ENCODE data around the gene ZNF221.

Gene ZNF221

GRCh38 chr19:43956827-43957226, 5.8 kb downstream of the ZNF221 start:
- FAIRE-seq (no peak), DNase-seq (ENCODE audit: insufficient read length, low spot score) (no peak)

- no peak for FAIRE-seq
- no peak for DNase-seq (ENCODE audit: insufficient read length, low spot score)
Measured at GRCh38 chr19:43957891-43958290, 6.9 kb downstream of the ZNF221 start.

GRCh38 chr19:43960411-43960810, 9.4 kb downstream of the ZNF221 start:
- FAIRE-seq (no peak), DNase-seq (ENCODE audit: insufficient read length, low spot score) (no peak)

- no peak for DNase-seq (ENCODE audit: insufficient read length, low spot score)
- FAIRE-seq, result no peak
Measured at GRCh38 chr19:43966079-43966694, 15.2 kb downstream of the ZNF221 start.

DNA sequence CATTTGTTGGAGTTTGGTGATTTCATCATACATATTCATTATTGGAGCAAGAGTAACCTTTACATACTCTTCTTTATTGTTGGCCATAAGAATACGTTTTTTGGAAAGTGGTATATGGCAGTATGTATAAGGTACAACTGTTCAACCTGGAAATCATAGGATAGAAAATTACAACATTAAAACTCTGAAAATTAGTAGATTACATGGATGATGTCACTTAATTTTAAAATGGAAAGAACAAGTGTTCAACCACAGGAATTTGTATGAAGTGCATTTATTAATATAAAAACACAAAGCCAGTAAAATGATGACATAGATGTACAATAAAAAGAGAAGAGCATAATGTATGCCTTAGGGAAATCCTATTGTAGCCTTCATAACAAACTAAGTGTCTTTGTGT, 25.7 kb downstream of the ZNF221 start:
- no peak for DNase-seq (ENCODE audit: insufficient read length, low spot score)
- no peak for FAIRE-seq

- FAIRE-seq, result no peak
Measured at GRCh38 chr19:43983544-43983911, 32.5 kb downstream of the ZNF221 start.

GRCh38 chr19:43983912-43984686, 33.1 kb downstream of the ZNF221 start, which contains the start of gene ZNF155:
ZNF155 (plus strand) TSS chr19:43984188; CDS start chr19:43988544, 4,356 bp downstream.
- FAIRE-seq (peak; percentile 89), DNase-seq (ENCODE audit: insufficient read length, low spot score) (peak; percentile 94)

More at GRCh38 chr19:43983544-43983911, 32.5 kb downstream of the ZNF221 start:
- no peak for DNase-seq (ENCODE audit: insufficient read length, low spot score)

DNA sequence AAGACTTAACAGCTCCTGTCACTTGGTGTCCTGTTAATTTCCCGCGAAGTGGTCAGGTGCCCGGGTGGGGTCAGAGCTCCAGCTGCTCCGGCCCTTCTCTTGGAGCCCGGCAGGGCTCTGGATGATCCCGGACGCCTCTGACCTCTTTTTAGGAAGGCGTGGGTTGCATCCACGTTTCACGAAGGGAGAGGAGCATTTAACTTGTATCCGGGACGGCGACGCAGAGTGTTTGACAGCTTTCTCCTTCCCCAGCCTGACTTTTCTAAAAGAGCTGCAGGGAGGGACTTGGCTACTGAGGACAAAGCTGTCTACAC, 33.6 kb downstream of the ZNF221 start:
- FAIRE-seq, result no peak
- peak; percentile 3 for DNase-seq (ENCODE audit: insufficient read length, low spot score)

GRCh38 chr19:43997631-43998290, 46.7 kb downstream of the ZNF221 start:
- FAIRE-seq (no peak), DNase-seq (ENCODE audit: insufficient read length, low spot score) (no peak)

- DNase-seq (ENCODE audit: insufficient read length, low spot score) (peak; percentile 6), FAIRE-seq (no peak)
Measured at GRCh38 chr19:44002212-44002565, 51.2 kb downstream of the ZNF221 start.

DNA sequence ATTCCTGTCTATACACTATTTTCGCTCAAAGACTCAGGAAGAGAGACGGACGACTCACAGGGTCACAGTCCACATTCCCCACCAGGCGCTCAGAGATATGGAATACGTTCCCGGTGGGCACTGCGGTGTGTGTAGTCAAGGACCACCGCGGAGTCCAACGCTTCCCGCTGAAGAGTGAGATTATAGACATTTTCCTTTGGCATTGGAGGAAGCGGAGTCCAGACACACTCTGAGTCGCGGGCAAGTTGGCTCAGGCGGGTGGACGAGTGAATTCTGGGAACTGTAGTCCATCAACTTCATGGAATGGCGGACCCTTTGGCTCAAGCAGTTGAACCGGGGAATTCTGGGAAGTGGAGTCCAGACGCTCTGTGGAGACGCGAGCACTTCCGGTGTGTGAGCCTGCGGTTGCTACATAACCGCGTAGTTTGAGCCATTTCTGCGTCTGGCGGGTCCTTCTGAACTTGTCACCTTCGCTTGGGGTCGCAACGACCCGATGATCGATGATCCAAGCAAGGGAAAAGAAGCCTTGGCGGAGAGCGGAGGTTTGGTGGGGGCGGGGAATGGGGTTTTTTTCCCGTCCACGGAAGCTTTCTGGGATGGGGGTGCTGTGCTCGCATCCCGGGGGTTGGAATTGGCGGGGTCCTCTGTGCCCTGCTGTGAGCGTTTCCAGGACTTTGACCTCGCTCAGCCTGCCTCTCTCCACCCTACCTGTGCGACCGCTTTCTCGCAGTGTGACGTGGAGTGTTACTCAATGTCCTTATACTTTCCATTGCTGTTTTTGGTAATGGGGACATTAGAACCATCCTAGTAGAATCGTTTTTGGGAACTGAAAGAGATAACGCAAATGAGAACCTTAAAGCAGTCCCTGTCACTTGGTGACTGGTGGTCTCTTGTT, 51.8 kb downstream of the ZNF221 start, which contains the start of gene ZNF230:
Gene ZNF230 (plus strand): TSS at position 392 of the 895 bp plus-strand sequence. CDS start 4,122 bp downstream, outside the sequence.
- peak; percentile 90 for FAIRE-seq
- peak; percentile 95 for DNase-seq (ENCODE audit: insufficient read length, low spot score)

DNA sequence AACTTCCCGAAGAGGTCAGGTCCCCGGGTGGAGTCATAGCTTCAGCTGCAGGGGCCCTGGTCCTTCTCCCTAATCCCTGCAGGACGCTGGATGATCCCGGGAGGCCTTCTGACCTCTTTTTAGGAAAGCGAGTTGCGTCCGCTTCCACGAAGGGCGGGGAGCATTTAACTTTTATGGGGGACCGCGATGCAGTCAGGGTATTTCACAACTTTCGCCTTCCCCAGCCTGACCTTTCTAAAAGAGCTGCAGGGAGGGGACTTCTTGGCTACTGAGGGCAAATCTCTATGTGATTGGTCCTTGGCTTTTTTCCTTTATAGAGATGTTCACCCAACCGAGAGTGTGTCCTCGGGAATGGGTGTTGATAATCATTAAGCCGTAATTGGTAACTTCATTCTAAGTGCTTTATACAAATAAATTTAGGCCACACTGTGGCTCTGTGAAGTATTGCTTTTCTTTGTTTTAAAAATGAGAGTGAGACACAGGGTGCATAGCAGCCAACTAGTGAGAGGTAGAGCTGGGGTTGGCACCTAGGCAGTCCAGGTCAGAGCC, 52.5 kb downstream of the ZNF221 start:
- peak; percentile 11 for DNase-seq (ENCODE audit: insufficient read length, low spot score)
- FAIRE-seq, result no peak

GRCh38 chr19:44005973-44006372, 54.9 kb downstream of the ZNF221 start:
- DNase-seq (ENCODE audit: insufficient read length, low spot score) (no peak), FAIRE-seq (no peak)

DNA sequence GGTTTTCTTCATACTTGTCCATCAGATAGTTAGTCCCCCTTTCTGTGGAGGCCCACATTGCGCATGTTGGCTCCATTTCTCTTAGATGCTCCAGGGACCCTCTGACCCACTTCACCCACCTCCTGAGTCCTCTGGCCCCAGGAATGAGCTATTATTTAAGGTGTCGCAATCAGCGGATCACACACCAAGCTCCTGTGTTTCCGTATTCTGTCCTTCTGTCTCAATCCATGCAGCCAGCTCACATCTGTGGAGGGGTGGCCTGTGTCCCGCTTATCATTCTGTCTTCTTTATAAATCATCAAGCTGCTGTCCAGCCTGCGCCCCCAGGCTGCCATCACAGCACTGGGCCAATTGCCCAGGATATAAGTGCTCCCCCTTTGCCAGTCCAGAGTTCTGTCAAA, 56.4 kb downstream of the ZNF221 start:
- FAIRE-seq (no peak), DNase-seq (ENCODE audit: insufficient read length, low spot score) (no peak)

DNA sequence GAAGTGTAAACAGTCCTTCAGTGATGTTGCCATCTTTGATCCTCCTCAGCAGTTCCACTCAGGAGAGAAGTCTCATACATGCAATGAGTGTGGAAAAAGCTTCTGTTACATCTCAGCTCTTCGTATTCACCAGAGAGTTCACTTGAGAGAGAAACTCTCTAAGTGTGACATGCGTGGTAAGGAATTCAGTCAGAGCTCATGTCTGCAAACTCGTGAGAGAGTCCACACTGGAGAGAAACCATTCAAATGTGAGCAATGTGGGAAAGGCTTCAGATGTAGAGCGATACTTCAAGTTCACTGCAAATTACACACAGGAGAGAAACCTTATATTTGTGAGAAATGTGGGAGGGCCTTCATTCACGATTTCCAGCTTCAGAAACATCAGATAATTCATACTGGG, 59.4 kb downstream of the ZNF221 start:
- no peak for FAIRE-seq
- no peak for DNase-seq (ENCODE audit: insufficient read length, low spot score)
